ENCODE results near the gene APMAP. TPM values are rescaled to one million over a fixed set of nuclear protein-coding genes. Genes with fewer than 3 reads are reported as not detected.

Gene APMAP
- total and polyA plus RNA-seq, 7 donors, result 19.9 to 44.5 (median 25.5) TPM

- Histone ChIP-seq H3K36me3 (ENCODE audit: insufficient read depth in 1 of 2, low read depth in 1 of 2) (no peaks in the 10 kb centered on the region), H3K27ac (peak overlapping the region; percentile 89), H3K4me1 (peaks cover 89% of the 10 kb centered on the region), H3K4me3 (peak overlapping the region; percentile 19), H3K27me3 (ENCODE audit: insufficient read depth in 3 of 3, low read length in 2 of 3) (no peaks in the 10 kb centered on the region), H3K9me3 (no peaks in the 10 kb centered on the region)
- 1 to 7% (median 6%) methylated on average over 9 of the region's 9 CpGs for WGBS, 3 donors
- intact Hi-C loops (cut with DNase I), result loop anchor here in 1 of 2 donors (5.0 kb wide), 1 partner anchor 38 kb away; no protein-coding TSS in a partner anchor
- no peak for TF ChIP-seq CTCF (IDR thresholded peaks at IDR 0.05)
- DNase-seq, result peak; percentile 92 to 97
- peak; percentile 89 to 93 (median 90) for ATAC-seq
Measured at GRCh38 chr20:25039697-25040437, 47.3 kb upstream of the APMAP start.

DNA sequence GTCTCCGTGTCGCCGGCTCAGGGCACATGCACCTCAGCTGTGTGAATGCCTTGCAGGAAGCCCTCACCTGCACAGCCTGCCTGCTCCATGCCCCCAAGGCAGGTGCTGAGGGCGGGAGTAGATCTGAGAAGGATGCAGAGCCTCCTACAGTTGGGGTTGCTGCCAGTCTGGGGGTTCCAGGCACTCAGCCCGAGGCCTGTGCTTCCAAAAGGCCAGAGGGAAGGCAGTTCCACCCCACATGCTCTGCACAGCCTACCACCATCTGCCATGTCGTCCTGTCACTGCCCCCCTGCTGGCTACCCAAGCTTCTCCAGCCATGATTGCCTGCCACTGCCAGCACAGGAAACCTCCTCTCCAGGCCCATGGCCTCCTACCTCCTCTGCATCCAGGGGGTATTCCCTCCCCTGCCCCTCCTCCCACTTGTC lies 46.1 kb upstream of the APMAP start:
- Histone ChIP-seq H3K9me3 (no peaks in the 10 kb centered on the region), H3K27ac (peak overlapping the region; percentile 89), H3K4me3 (no peak overlapping the region), H3K27me3 (ENCODE audit: insufficient read depth in 3 of 3, low read length in 2 of 3) (no peaks in the 10 kb centered on the region), H3K36me3 (ENCODE audit: insufficient read depth in 1 of 2, low read depth in 1 of 2) (no peaks in the 10 kb centered on the region), H3K4me1 (peaks cover 84% of the 10 kb centered on the region)
- intact Hi-C loops (cut with DNase I), result loop anchor here in 1 of 2 donors (5.0 kb wide), 1 partner anchor 36 kb away; no protein-coding TSS in a partner anchor
- WGBS, 3 donors, result 78 to 84% (median 78%) methylated on average over 6 of the region's 6 CpGs
- TF ChIP-seq CTCF (IDR thresholded peaks at IDR 0.05), result no peak
- no peak for ATAC-seq
- no peak for DNase-seq

DNA sequence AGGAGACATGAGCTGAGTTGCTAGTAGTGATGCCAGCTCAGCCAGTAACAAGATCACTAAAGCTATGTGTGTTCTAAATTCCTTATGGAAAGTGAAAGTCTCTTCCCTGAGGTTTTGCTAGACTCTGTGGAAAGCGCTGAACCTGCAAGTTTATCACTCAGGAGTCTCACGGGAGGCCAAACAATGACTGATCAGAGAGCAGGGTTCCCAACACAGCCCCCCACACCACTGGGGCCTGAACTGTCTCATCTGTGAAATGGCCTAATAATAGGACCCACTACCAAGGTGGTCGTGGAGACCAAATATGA lies 45.5 kb upstream of the APMAP start:
- no peak for TF ChIP-seq CTCF (IDR thresholded peaks at IDR 0.05)
- no peak overlapping the region for H3K4me3 ChIP-seq
- no peaks in the 10 kb centered on the region for H3K9me3 ChIP-seq
- intact Hi-C loops (cut with DNase I), result loop anchor here in 1 of 2 donors (5.0 kb wide), 1 partner anchor 36 kb away; no protein-coding TSS in a partner anchor
- no peaks in the 10 kb centered on the region for H3K36me3 ChIP-seq (ENCODE audit: insufficient read depth in 1 of 2, low read depth in 1 of 2)
- 51 to 80% (median 69%) methylated on average over 3 of the region's 3 CpGs for WGBS, 3 donors
- ATAC-seq, result no peak
- peaks cover 84% of the 10 kb centered on the region for H3K4me1 ChIP-seq
- H3K27ac ChIP-seq, result peak overlapping the region; percentile 89
- DNase-seq, result no peak
- H3K27me3 ChIP-seq (ENCODE audit: insufficient read depth in 3 of 3, low read length in 2 of 3), result no peaks in the 10 kb centered on the region

- TF ChIP-seq CTCF (IDR thresholded peaks at IDR 0.05), result no peak
- H3K4me3 ChIP-seq, result no peak overlapping the region
- no peaks in the 10 kb centered on the region for H3K36me3 ChIP-seq (ENCODE audit: insufficient read depth in 1 of 2, low read depth in 1 of 2)
- H3K9me3 ChIP-seq, result no peaks in the 10 kb centered on the region
- H3K27ac ChIP-seq, result peak overlapping the region; percentile 89
- no peaks in the 10 kb centered on the region for H3K27me3 ChIP-seq (ENCODE audit: insufficient read depth in 3 of 3, low read length in 2 of 3)
- DNase-seq (peak in 1 of 2 donors; percentile 17), ATAC-seq (no peak)
- intact Hi-C loops (cut with DNase I), result loop anchor here (2.0 to 5.0 kb wide), 2 partner anchors 17 to 35 kb away; no protein-coding TSS in a partner anchor
- WGBS, 3 donors, result 58 to 67% (median 64%) methylated on average over 15 of the region's 15 CpGs
- peaks cover 84% of the 10 kb centered on the region for H3K4me1 ChIP-seq
Measured at GRCh38 chr20:25037288-25038102, 44.9 kb upstream of the APMAP start.
